ENCODE results near the gene LINGO4.

DNA sequence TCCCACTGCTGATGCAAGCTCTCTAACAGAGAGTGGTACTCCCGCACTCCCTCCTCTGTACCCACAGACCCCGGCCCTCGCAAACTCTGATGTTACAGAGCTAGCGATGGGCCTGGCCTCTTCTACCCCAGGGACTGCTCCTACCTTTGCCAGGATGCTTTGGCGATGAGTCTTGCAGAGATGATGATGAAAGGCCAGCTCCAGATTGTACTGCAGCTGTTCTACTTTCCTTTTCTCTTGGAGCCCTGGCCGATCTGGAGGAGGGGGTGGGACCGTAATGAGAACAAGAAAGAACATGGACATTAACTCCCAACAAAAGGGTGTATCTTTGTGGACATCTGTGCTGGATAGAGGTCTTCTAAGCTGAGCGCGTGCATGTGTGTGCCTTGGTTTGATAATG is 6.0 kb upstream of the LINGO4 start:
- TF ChIP-seq, protein P1, sequence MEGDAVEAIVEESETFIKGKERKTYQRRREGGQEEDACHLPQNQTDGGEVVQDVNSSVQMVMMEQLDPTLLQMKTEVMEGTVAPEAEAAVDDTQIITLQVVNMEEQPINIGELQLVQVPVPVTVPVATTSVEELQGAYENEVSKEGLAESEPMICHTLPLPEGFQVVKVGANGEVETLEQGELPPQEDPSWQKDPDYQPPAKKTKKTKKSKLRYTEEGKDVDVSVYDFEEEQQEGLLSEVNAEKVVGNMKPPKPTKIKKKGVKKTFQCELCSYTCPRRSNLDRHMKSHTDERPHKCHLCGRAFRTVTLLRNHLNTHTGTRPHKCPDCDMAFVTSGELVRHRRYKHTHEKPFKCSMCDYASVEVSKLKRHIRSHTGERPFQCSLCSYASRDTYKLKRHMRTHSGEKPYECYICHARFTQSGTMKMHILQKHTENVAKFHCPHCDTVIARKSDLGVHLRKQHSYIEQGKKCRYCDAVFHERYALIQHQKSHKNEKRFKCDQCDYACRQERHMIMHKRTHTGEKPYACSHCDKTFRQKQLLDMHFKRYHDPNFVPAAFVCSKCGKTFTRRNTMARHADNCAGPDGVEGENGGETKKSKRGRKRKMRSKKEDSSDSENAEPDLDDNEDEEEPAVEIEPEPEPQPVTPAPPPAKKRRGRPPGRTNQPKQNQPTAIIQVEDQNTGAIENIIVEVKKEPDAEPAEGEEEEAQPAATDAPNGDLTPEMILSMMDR (IDR thresholded peaks at IDR 0.05) = no peak
- no peak for TF ChIP-seq POLR2A (IDR thresholded peaks at IDR 0.05)
